Upper lobe of left lung (tissue), 6 donors: Measurements from ENCODE around the gene ADCK2. TPM values are rescaled to one million over a fixed set of nuclear protein-coding genes. Genes with fewer than 3 reads are reported as not detected.

Source experiments
- ATAC-seq, 2 donors: fragments of 200-7000 bp; cut with Tn5 transposase; one replicate each; pipeline ENCODE4 v1.9.1; 2022; ENCODE audit warnings: mild to moderate bottlenecking in 2 of 2, moderate library complexity in 2 of 2; ENCODE audit not compliant: low FRiP score in 2 of 2
- DNase-seq, 2 donors: peaks; one replicate each; pipeline ENCODE4 v3.0.0-alpha.2; 2019 to 2020
- H3K27ac ChIP-seq, 4 donors: fragments of 200-600 bp; sonication (generic); one replicate each; pipeline ENCODE4 v1.5.1; 2016 to 2019
- H3K27me3 ChIP-seq, 4 donors: fragments of 200-600 bp; sonication (generic); one replicate each; pipeline ENCODE4 v1.5.1; 2017 to 2019
- H3K36me3 ChIP-seq, 4 donors: fragments of 200-600 bp; sonication (generic); one replicate each; pipeline ENCODE4 v1.5.1; 2016 to 2019
- H3K4me1 ChIP-seq, 4 donors: fragments of 200-600 bp; sonication (generic); one replicate each; pipeline ENCODE4 v1.5.1; 2018 to 2019
- H3K4me3 ChIP-seq, 4 donors: fragments of 200-600 bp; sonication (generic); one replicate each; pipeline ENCODE4 v1.5.1; 2017 to 2019; ENCODE audit warnings: mild to moderate bottlenecking in 2 of 4, moderate library complexity in 1 of 4
- H3K9me3 ChIP-seq, 4 donors: fragments of 200-600 bp; sonication (generic); one replicate each; pipeline ENCODE4 v1.5.1; 2018 to 2019
- CTCF ChIP-seq, 6 experiments: fragments of 450-650 bp in 4 of 6; fragments of 200-600 bp in 2 of 6; sonication (generic) in 2 of 6; IDR thresholded peaks; one replicate each; pipeline ENCODE4 v1.5.1; 2016 to 2019; ENCODE audit warnings: antibody characterized with exemption in 6 of 6
- EP300 ChIP-seq, 4 donors: sonication (generic); formaldehyde crosslinking; IDR thresholded peaks; one replicate each; pipeline ENCODE4 v1.5.1; 2017; ENCODE audit warnings: antibody characterized with exemption in 4 of 4, control low read depth in 2 of 4
- POLR2A ChIP-seq, 4 donors: fragments of 450-650 bp; IDR thresholded peaks; one replicate each; pipeline ENCODE4 v1.5.1; 2016 to 2017; ENCODE audit warnings: antibody characterized with exemption in 4 of 4, mild to moderate bottlenecking in 2 of 4
- POLR2AphosphoS5 ChIP-seq, 2 donors: sonication (generic); formaldehyde crosslinking; IDR thresholded peaks; one replicate each; pipeline ENCODE4 v1.5.1; 2017; ENCODE audit warnings: antibody characterized with exemption in 2 of 2
- WGBS, 2 donors: methylation state at CpG; one replicate each; pipeline ENCODE4 v1.1.5; 2017 to 2018; 5-methylcytosine and 5-hydroxymethylcytosine counted together
- total RNA-seq, 6 donors: library from RNA; depleted of rRNA in 4 of 6; stranded (reverse); fragments of >200 nt in 4 of 6; gene quantifications; one replicate each; pipeline versions ENCODE4 v1.1.0 to v1.2.1, GENCODE V29; 2016 to 2021
- donor health status: DM: no; HTN: no; CAD: no; lungs with moderate emphysema.
- donor health status: DM: no; HTN: yes; CAD: no; lungs with severe emphysema.

Gene ADCK2
- total RNA-seq, 6 donors from 2014 or later = 19.4 to 39.8 (median 30.0) TPM

GRCh38 chr7:140714331-140715040 lies 41.7 kb downstream of the ADCK2 start:
- DNase-seq = no peak
- TF ChIP-seq POLR2AphosphoS5 (IDR thresholded peaks at IDR 0.05) (no peak), EP300 (IDR thresholded peaks at IDR 0.05) (no peak)
- H3K4me3 ChIP-seq = no peak overlapping the region
- peaks cover 0 to 5% (median 1%) of the 10 kb centered on the region in 4 donors for H3K4me1 ChIP-seq
- H3K27me3 ChIP-seq = no peaks in the 10 kb centered on the region
- H3K36me3 ChIP-seq = peaks cover 0 to 6% (median 0%) of the 10 kb centered on the region in 4 donors
- WGBS, 2 donors = 89 to 92% methylated on average over 9 to 10 of the region's 10 CpGs
- no peaks in the 10 kb centered on the region for H3K9me3 ChIP-seq
- ATAC-seq = no peak
- H3K27ac ChIP-seq = no peak overlapping the region

GRCh38 chr7:140719721-140720120 lies 47.0 kb downstream of the ADCK2 start:
- H3K27ac ChIP-seq = no peak overlapping the region
- no peaks in the 10 kb centered on the region for H3K27me3 ChIP-seq
- H3K4me1 ChIP-seq = peaks cover 0 to 21% (median 5%) of the 10 kb centered on the region in 4 donors
- no peak overlapping the region for H3K4me3 ChIP-seq
- ATAC-seq (peak; percentile 43 to 66), DNase-seq (peak in 1 of 2 donors; percentile 56)
- WGBS, 2 donors = 21 to 25% methylated on average over 5 of the region's 5 CpGs
- H3K36me3 ChIP-seq = peaks cover 0 to 6% (median 0%) of the 10 kb centered on the region in 4 donors
- H3K9me3 ChIP-seq = no peaks in the 10 kb centered on the region
- TF ChIP-seq POLR2AphosphoS5 (IDR thresholded peaks at IDR 0.05) (no peak), EP300 (IDR thresholded peaks at IDR 0.05) (peak in 1 of 4 donors; percentile 16)

- 57 to 80% methylated on average over 1 of the region's 1 CpG for WGBS, 2 donors
- no peak for DNase-seq
Observed at GRCh38 chr7:140722254-140722653, 49.5 kb downstream of the ADCK2 start.

GRCh38 chr7:140723006-140723405 lies 50.3 kb downstream of the ADCK2 start:
- 83 to 92% methylated on average over 6 of the region's 6 CpGs for WGBS, 2 donors
- H3K27me3 ChIP-seq = no peaks in the 10 kb centered on the region
- H3K27ac ChIP-seq = no peak overlapping the region
- ATAC-seq (no peak), DNase-seq (no peak)
- H3K4me3 ChIP-seq = no peak overlapping the region
- H3K4me1 ChIP-seq = peaks cover 0 to 21% (median 5%) of the 10 kb centered on the region in 4 donors
- peaks cover 0 to 10% (median 3%) of the 10 kb centered on the region in 4 donors for H3K36me3 ChIP-seq
- TF ChIP-seq POLR2AphosphoS5 (IDR thresholded peaks at IDR 0.05) (no peak), CTCF (IDR thresholded peaks at IDR 0.05) (no peak), POLR2A (IDR thresholded peaks at IDR 0.05) (no peak), EP300 (IDR thresholded peaks at IDR 0.05) (no peak)
- H3K9me3 ChIP-seq = no peaks in the 10 kb centered on the region

More at GRCh38 chr7:140722254-140722653, 49.5 kb downstream of the ADCK2 start:
- Histone ChIP-seq H3K27me3 (no peaks in the 10 kb centered on the region), H3K4me3 (no peak overlapping the region), H3K4me1 (peaks cover 0 to 21% (median 5%) of the 10 kb centered on the region in 4 donors), H3K27ac (no peak overlapping the region), H3K36me3 (peaks cover 0 to 10% (median 3%) of the 10 kb centered on the region in 4 donors), H3K9me3 (no peaks in the 10 kb centered on the region)
- TF ChIP-seq EP300 (IDR thresholded peaks at IDR 0.05) (no peak), POLR2A (IDR thresholded peaks at IDR 0.05) (no peak), POLR2AphosphoS5 (IDR thresholded peaks at IDR 0.05) (no peak)
- no peak for ATAC-seq

GRCh38 chr7:140723574-140723973 lies 50.8 kb downstream of the ADCK2 start:
- Histone ChIP-seq H3K9me3 (no peaks in the 10 kb centered on the region), H3K36me3 (peaks cover 0 to 10% (median 3%) of the 10 kb centered on the region in 4 donors), H3K27me3 (no peaks in the 10 kb centered on the region), H3K4me3 (no peak overlapping the region), H3K27ac (no peak overlapping the region), H3K4me1 (peaks cover 0 to 21% (median 5%) of the 10 kb centered on the region in 4 donors)
- 83 to 87% methylated on average over 3 of the region's 3 CpGs for WGBS, 2 donors
- ATAC-seq (no peak), DNase-seq (no peak)
- TF ChIP-seq CTCF (IDR thresholded peaks at IDR 0.05) (no peak), POLR2A (IDR thresholded peaks at IDR 0.05) (no peak), EP300 (IDR thresholded peaks at IDR 0.05) (no peak), POLR2AphosphoS5 (IDR thresholded peaks at IDR 0.05) (no peak)

- DNase-seq (no peak), ATAC-seq (no peak)
- Histone ChIP-seq H3K9me3 (no peaks in the 10 kb centered on the region), H3K27ac (no peak overlapping the region), H3K36me3 (peaks cover 0 to 16% (median 7%) of the 10 kb centered on the region in 4 donors), H3K4me3 (no peak overlapping the region), H3K4me1 (peaks cover 0 to 13% (median 2%) of the 10 kb centered on the region in 4 donors), H3K27me3 (no peaks in the 10 kb centered on the region)
- 94 to 97% methylated on average over 1 of the region's 1 CpG for WGBS, 2 donors
- TF ChIP-seq EP300 (IDR thresholded peaks at IDR 0.05) = no peak
- TF ChIP-seq CTCF (IDR thresholded peaks at IDR 0.05) = no peak
- TF ChIP-seq POLR2AphosphoS5 (IDR thresholded peaks at IDR 0.05) = no peak
- TF ChIP-seq POLR2A (IDR thresholded peaks at IDR 0.05) = no peak
Observed at GRCh38 chr7:140724706-140725105, 52.0 kb downstream of the ADCK2 start.
